Smooth muscle cell (in vitro differentiated cells): ENCODE results near the gene DARS2. TPM values are rescaled to one million over a fixed set of nuclear protein-coding genes. Genes with fewer than 3 reads are reported as not detected.

Experiments used
- DNase-seq: peaks from one replicate; lab custom pipeline; 2025; ENCODE audit not compliant: unreplicated experiment; lab: John Stamatoyannopoulos, UW
- H2AFZ ChIP-seq: fragments of 200-600 bp; sonication (generic); 2 replicates; pipeline ENCODE4 v1.6.0; 2016; ENCODE audit warnings: antibody characterized with exemption, low read depth, mild to moderate bottlenecking
- H3F3A ChIP-seq: fragments of 200-600 bp; sonication (generic); 2 replicates; pipeline ENCODE4 v1.6.0; 2017; ENCODE audit warnings: antibody characterized with exemption, low read depth
- H3K27ac ChIP-seq: fragments of 200-600 bp; sonication (generic); 2 replicates; pipeline ENCODE4 v1.5.1; 2016; ENCODE audit warnings: low read depth, mild to moderate bottlenecking
- H3K27me3 ChIP-seq: fragments of 200-600 bp; sonication (generic); 2 replicates; pipeline ENCODE4 v1.6.1; 2016; ENCODE audit warnings: low read depth, mild to moderate bottlenecking
- H3K36me3 ChIP-seq: fragments of 200-600 bp; sonication (generic); 2 replicates; pipeline ENCODE4 v1.5.1; 2016; ENCODE audit warnings: low read depth
- H3K4me1 ChIP-seq: fragments of 200-600 bp; sonication (generic); 2 replicates; pipeline ENCODE4 v1.5.1; 2016; ENCODE audit warnings: low read depth
- H3K4me2 ChIP-seq: fragments of 200-600 bp; sonication (generic); 2 replicates; pipeline ENCODE4 v1.6.0; 2016; ENCODE audit warnings: mild to moderate bottlenecking
- H3K4me3 ChIP-seq: fragments of 200-600 bp; sonication (generic); 2 replicates; pipeline ENCODE4 v1.5.1; 2016; ENCODE audit warnings: mild to moderate bottlenecking
- H3K79me2 ChIP-seq: fragments of 200-600 bp; sonication (generic); 2 replicates; pipeline ENCODE4 v1.6.0; 2016; ENCODE audit warnings: low read depth, mild to moderate bottlenecking
- H3K9ac ChIP-seq: fragments of 200-600 bp; sonication (generic); 2 replicates; pipeline ENCODE4 v1.6.0; 2016; ENCODE audit warnings: low read depth
- H3K9me3 ChIP-seq: fragments of 200-600 bp; sonication (generic); replicated peaks from 2 replicates; pipeline ENCODE4 v1.5.1; 2016; ENCODE audit warnings: low read depth
- H4K20me1 ChIP-seq: fragments of 200-600 bp; sonication (generic); 2 replicates; pipeline ENCODE4 v1.6.0; 2016; ENCODE audit warnings: low read depth
- WGBS: methylation state at CpG from one replicate; pipeline ENCODE4 v1.1.7; 2016; ENCODE audit warnings: low lambda C conversion rate; 5-methylcytosine and 5-hydroxymethylcytosine counted together
- polyA plus RNA-seq: library from polyadenylated mRNA; unstranded; fragments of >200 nt; fragmentation: Nextera tagmentation; extraction: Ambion mirVana; gene quantifications from 2 replicates; pipeline ENCODE4 v1.2.1, GENCODE V29; 2016
- small RNA-seq: library from RNA; depleted of rRNA; stranded (forward); fragments of <200 nt; gene quantifications from one replicate; pipeline ENCODE3, GENCODE V24; 2014
- total RNA-seq: library from RNA; depleted of rRNA; stranded (reverse); fragments of >200 nt; gene quantifications from 2 replicates; pipeline ENCODE4 v1.2.3, GENCODE V29; 2014
- TF ChIP-seq, protein P1 (sequence below): fragments of 200-600 bp; sonication (generic); IDR thresholded peaks from 2 replicates; pipeline ENCODE4 v1.5.1; 2017; ENCODE audit warnings: borderline replicate concordance, mild to moderate bottlenecking, antibody characterized with exemption; ENCODE audit not compliant: insufficient read depth, poor library complexity, severe bottlenecking

The DARS2 gene
- total and polyA plus RNA-seq, 2 experiments from 2014 or later, result 10.1 to 19.3 TPM

DNA sequence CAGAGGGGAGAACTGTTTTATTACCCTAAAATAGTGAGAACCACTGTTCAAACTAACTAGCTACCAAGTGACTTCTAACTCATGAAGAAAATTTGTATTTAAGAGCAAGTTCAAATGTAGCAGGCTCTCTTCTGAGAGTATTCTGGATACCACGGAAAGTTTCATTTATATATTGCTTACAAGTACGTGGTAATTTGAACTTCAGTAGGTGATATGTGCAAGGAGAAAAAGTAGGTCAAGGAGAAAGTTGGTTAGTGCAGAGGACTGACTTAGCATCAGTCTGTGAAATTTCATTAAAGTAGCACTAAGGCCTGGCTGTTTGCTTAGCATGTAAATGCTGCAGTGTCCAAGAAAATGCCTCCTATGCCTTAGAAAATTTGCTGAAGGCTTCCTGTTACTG, 76.0 kb downstream of the DARS2 start:
- H4K20me1 ChIP-seq, result no peaks in the 10 kb centered on the region
- H3K4me2 ChIP-seq, result no peak overlapping the region
- no peak for DNase-seq
- TF ChIP-seq, protein P1, sequence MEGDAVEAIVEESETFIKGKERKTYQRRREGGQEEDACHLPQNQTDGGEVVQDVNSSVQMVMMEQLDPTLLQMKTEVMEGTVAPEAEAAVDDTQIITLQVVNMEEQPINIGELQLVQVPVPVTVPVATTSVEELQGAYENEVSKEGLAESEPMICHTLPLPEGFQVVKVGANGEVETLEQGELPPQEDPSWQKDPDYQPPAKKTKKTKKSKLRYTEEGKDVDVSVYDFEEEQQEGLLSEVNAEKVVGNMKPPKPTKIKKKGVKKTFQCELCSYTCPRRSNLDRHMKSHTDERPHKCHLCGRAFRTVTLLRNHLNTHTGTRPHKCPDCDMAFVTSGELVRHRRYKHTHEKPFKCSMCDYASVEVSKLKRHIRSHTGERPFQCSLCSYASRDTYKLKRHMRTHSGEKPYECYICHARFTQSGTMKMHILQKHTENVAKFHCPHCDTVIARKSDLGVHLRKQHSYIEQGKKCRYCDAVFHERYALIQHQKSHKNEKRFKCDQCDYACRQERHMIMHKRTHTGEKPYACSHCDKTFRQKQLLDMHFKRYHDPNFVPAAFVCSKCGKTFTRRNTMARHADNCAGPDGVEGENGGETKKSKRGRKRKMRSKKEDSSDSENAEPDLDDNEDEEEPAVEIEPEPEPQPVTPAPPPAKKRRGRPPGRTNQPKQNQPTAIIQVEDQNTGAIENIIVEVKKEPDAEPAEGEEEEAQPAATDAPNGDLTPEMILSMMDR, result no peak
- H3K4me3 ChIP-seq, result no peak overlapping the region
- H3K79me2 ChIP-seq, result no peaks in the 10 kb centered on the region
- no peaks in the 10 kb centered on the region for H3K36me3 ChIP-seq
- H3K4me1 ChIP-seq, result no peaks in the 10 kb centered on the region
- H3K9me3 ChIP-seq, result no peaks in the 10 kb centered on the region
- no peak overlapping the region for H2AFZ ChIP-seq
- H3F3A ChIP-seq, result no peaks in the 10 kb centered on the region
- H3K27me3 ChIP-seq, result no peaks in the 10 kb centered on the region
- no peak overlapping the region for H3K27ac ChIP-seq
- no peak overlapping the region for H3K9ac ChIP-seq
- 88% methylated on average over 2 of the region's 2 CpGs for WGBS

GRCh38 chr1:173900992-173901391, 76.5 kb downstream of the DARS2 start:
- H4K20me1 ChIP-seq, result no peaks in the 10 kb centered on the region
- H3K27ac ChIP-seq, result no peak overlapping the region
- H3K9me3 ChIP-seq, result no peaks in the 10 kb centered on the region
- no peaks in the 10 kb centered on the region for H3K27me3 ChIP-seq
- H3K79me2 ChIP-seq, result no peaks in the 10 kb centered on the region
- no peak overlapping the region for H3K9ac ChIP-seq
- no peaks in the 10 kb centered on the region for H3K4me1 ChIP-seq
- no peak for DNase-seq
- no peak overlapping the region for H3K4me3 ChIP-seq
- WGBS, result 13% methylated on average over 3 of the region's 3 CpGs
- no peaks in the 10 kb centered on the region for H3K36me3 ChIP-seq
- H3K4me2 ChIP-seq, result no peak overlapping the region
- H2AFZ ChIP-seq, result no peak overlapping the region
- no peaks in the 10 kb centered on the region for H3F3A ChIP-seq
- TF ChIP-seq, protein P1, result no peak

- no peak overlapping the region for H3K4me2 ChIP-seq
- H3K9ac ChIP-seq, result no peak overlapping the region
- H3K36me3 ChIP-seq, result no peaks in the 10 kb centered on the region
- H3F3A ChIP-seq, result no peaks in the 10 kb centered on the region
- DNase-seq, result no peak
- H3K9me3 ChIP-seq, result no peaks in the 10 kb centered on the region
- TF ChIP-seq, protein P1, result no peak
- no peak overlapping the region for H3K27ac ChIP-seq
- no peaks in the 10 kb centered on the region for H3K27me3 ChIP-seq
- H3K4me1 ChIP-seq, result no peaks in the 10 kb centered on the region
- H2AFZ ChIP-seq, result no peak overlapping the region
- no peaks in the 10 kb centered on the region for H3K79me2 ChIP-seq
- 97% methylated on average over 6 of the region's 6 CpGs for WGBS
- no peak overlapping the region for H3K4me3 ChIP-seq
- H4K20me1 ChIP-seq, result no peaks in the 10 kb centered on the region
These were observed 79.5 kb downstream of the DARS2 start for GRCh38 chr1:173903827-173904531.

Small RNA genes within 50 kb of the gene (small RNA-seq; reads per million reads assigned to genes)
- not detected for gene RF00019

Other genes starting within 250 kb of the DARS2 start
- gene SLC9C2, start 221.6 kb upstream of the DARS2 start, total RNA-seq, result not detected in 2 replicates
- gene SLC9C2, start 221.6 kb upstream of the DARS2 start, polyA plus RNA-seq, result 0.35 TPM in 1 of 2 replicates, not detected in the other
- gene TEX50, start 189.3 kb upstream of the DARS2 start, total RNA-seq, result 0.49 TPM in 1 of 2 replicates, not detected in the other
- gene TEX50, start 189.3 kb upstream of the DARS2 start, polyA plus RNA-seq, result not detected in 2 replicates
- 0.72 TPM in 1 of 2 replicates, not detected in the other for gene ANKRD45, start 154.8 kb upstream of the DARS2 start, total RNA-seq
- gene ANKRD45, start 154.8 kb upstream of the DARS2 start, polyA plus RNA-seq, result 1.8 and 5.3 TPM in 2 replicates
- gene KLHL20, start 109.7 kb upstream of the DARS2 start, total RNA-seq, result 47.6 and 49.7 TPM in 2 replicates
- 21.2 and 25.6 TPM in 2 replicates for gene KLHL20, start 109.7 kb upstream of the DARS2 start, polyA plus RNA-seq
- gene CENPL, start 210 bp downstream of the DARS2 start, total RNA-seq, result 14.6 and 15.6 TPM in 2 replicates
- gene CENPL, start 210 bp downstream of the DARS2 start, polyA plus RNA-seq, result 3.5 and 6.1 TPM in 2 replicates
- gene GAS5, start 43.3 kb downstream of the DARS2 start, total RNA-seq, result 206 and 276 TPM in 2 replicates
- gene GAS5, start 43.3 kb downstream of the DARS2 start, polyA plus RNA-seq, result 104 and 156 TPM in 2 replicates
- 6.6 and 9.1 TPM in 2 replicates for gene ZBTB37, start 43.7 kb downstream of the DARS2 start, total RNA-seq
- gene ZBTB37, start 43.7 kb downstream of the DARS2 start, polyA plus RNA-seq, result 0.77 and 0.98 TPM in 2 replicates
- 0.49 and 0.63 TPM in 2 replicates for gene SERPINC1, start 92.7 kb downstream of the DARS2 start, total RNA-seq
- 0.56 TPM in 1 of 2 replicates, not detected in the other for gene SERPINC1, start 92.7 kb downstream of the DARS2 start, polyA plus RNA-seq
- gene RC3H1, start 197.7 kb downstream of the DARS2 start, total RNA-seq, result 20.7 and 21.6 TPM in 2 replicates
- gene RC3H1, start 197.7 kb downstream of the DARS2 start, polyA plus RNA-seq, result 3.9 and 4.7 TPM in 2 replicates